PC-3 (cell line): Measurements from ENCODE around the gene KLRG1.

Experiments used
- CTCF ChIP-seq: fragments of 300-600 bp; sonication (generic); conservative IDR thresholded peaks from 2 replicates; pipeline ENCODE4 v1.5.1; 2017; ENCODE audit warnings: antibody characterized with exemption, low read depth, mild to moderate bottlenecking, low read length
- EZH2 ChIP-seq: fragments of 300-600 bp; sonication (generic); IDR thresholded peaks from one replicate; pipeline ENCODE4 v1.6.1; 2017; ENCODE audit warnings: antibody characterized with exemption, mild to moderate bottlenecking, low read length; ENCODE audit not compliant: unreplicated experiment
- EZH2phosphoT487 ChIP-seq: fragments of 300-600 bp; sonication (generic); IDR thresholded peaks from 2 replicates; pipeline ENCODE4 v1.6.1; 2018; ENCODE audit warnings: mild to moderate bottlenecking, antibody characterized with exemption, low read length, borderline replicate concordance

DNA sequence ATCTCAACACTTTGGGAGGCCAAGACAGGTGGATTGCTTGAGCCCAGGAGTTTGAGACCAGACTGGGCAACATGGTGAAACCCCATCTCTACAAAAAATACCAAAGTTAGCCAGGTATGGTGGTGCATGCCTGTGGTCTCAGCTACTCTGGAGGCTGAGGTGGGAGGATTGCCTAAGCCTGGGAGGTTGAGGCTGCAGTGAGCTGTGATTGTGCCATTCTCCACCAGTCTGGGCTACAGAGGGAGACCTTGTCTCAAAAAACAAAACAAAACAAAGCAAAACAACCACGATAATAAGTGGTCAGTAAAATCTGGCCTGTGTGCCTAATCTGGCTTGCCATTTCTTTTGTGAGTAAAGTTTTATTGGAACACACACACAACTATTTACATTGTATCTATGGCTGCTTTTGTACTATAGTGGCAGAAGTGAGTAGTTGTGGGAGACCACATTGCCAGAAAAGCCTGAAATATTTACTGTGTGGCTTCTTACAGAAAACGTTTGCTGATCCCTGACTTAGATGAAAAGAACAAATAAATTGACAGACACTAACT lies 19.4 kb upstream of the KLRG1 start:
- TF ChIP-seq CTCF (no peak), EZH2 (no peak), EZH2phosphoT487 (no peak)
